ENCODE results near the gene RSU1.
"Not testable (repeated sequence)": the region's sequence is repeated elsewhere in the genome, so short reads cannot be mapped to it uniquely, and the experiment has no call there.

RSU1 gene

GRCh38 chr10:16780338-16780880, 36.8 kb downstream of the RSU1 start:
- no peak for DNase-seq (ENCODE audit: low read depth)

- DNase-seq (ENCODE audit: low read depth), result peak; percentile 20
Observed at GRCh38 chr10:16779384-16779915, 37.8 kb downstream of the RSU1 start.

- no peak for DNase-seq (ENCODE audit: low read depth)
Observed at GRCh38 chr10:16777473-16778370, 39.5 kb downstream of the RSU1 start.

- DNase-seq (ENCODE audit: low read depth), result no peak
Observed at GRCh38 chr10:16776896-16777295, 40.3 kb downstream of the RSU1 start.

GRCh38 chr10:16773334-16773733, 43.9 kb downstream of the RSU1 start:
- DNase-seq (ENCODE audit: low read depth), result no peak

- DNase-seq (ENCODE audit: low read depth), result no peak
Observed at GRCh38 chr10:16770670-16771069, 46.6 kb downstream of the RSU1 start.

GRCh38 chr10:16770141-16770540, 47.1 kb downstream of the RSU1 start:
- no peak for DNase-seq (ENCODE audit: low read depth)

- DNase-seq (ENCODE audit: low read depth), result no peak
Observed at GRCh38 chr10:16769331-16769730, 47.9 kb downstream of the RSU1 start.

GRCh38 chr10:16768702-16769101, 48.5 kb downstream of the RSU1 start:
- DNase-seq (ENCODE audit: low read depth), result no peak

- no peak for DNase-seq (ENCODE audit: low read depth)
Observed at GRCh38 chr10:16765509-16766375, 51.5 kb downstream of the RSU1 start.

GRCh38 chr10:16761300-16761699, 55.9 kb downstream of the RSU1 start:
- DNase-seq (ENCODE audit: low read depth), result no peak

- DNase-seq (ENCODE audit: low read depth), result no peak
Observed at GRCh38 chr10:16756561-16757221, 60.5 kb downstream of the RSU1 start.

- DNase-seq (ENCODE audit: low read depth), result no peak
Observed at GRCh38 chr10:16754765-16755164, 62.5 kb downstream of the RSU1 start.

- not testable (repeated sequence) for DNase-seq (ENCODE audit: low read depth)
Observed at GRCh38 chr10:16752849-16753248, 64.4 kb downstream of the RSU1 start.

- no peak for DNase-seq (ENCODE audit: low read depth)
Observed at GRCh38 chr10:16752099-16752498, 65.1 kb downstream of the RSU1 start.

- DNase-seq (ENCODE audit: low read depth), result no peak
Observed at GRCh38 chr10:16751244-16751643, 66.0 kb downstream of the RSU1 start.

- no peak for DNase-seq (ENCODE audit: low read depth)
Observed at GRCh38 chr10:16750461-16750860, 66.8 kb downstream of the RSU1 start.

- no peak for DNase-seq (ENCODE audit: low read depth)
Observed at GRCh38 chr10:16748749-16749148, 68.5 kb downstream of the RSU1 start.

- DNase-seq (ENCODE audit: low read depth), result no peak
Observed at GRCh38 chr10:16746856-16747255, 70.4 kb downstream of the RSU1 start.

GRCh38 chr10:16745061-16745460, 72.2 kb downstream of the RSU1 start:
- DNase-seq (ENCODE audit: low read depth), result no peak

GRCh38 chr10:16742165-16742960, 74.9 kb downstream of the RSU1 start:
- no peak for DNase-seq (ENCODE audit: low read depth)
